Mesenchymal stem cell (in vitro differentiated cells and primary cell): ENCODE data around the gene MAP3K7.
A peak's percentile ranks its signal among the peaks of the same experiment; 100 is the strongest.

Source experiments
- DNase-seq: peaks from one replicate; pipeline ENCODE4 v3.0.0-alpha.2; 2013
- H2AFZ ChIP-seq: one replicate; pipeline ENCODE4 v1.6.1; 2013; ENCODE audit warnings: low read depth, mild to moderate bottlenecking, control low read depth, inconsistent platforms, low read length, moderate library complexity
- H2AK5ac ChIP-seq: 2 replicates; pipeline ENCODE4 v1.6.1; 2013; ENCODE audit warnings: low read length, moderate library complexity, mild to moderate bottlenecking, inconsistent platforms; ENCODE audit not compliant: severe bottlenecking
- H2BK120ac ChIP-seq: one replicate; pipeline ENCODE4 v1.6.1; 2013; ENCODE audit warnings: low read depth, mild to moderate bottlenecking, inconsistent platforms, low read length, moderate library complexity
- H2BK12ac ChIP-seq, 2 experiments: one replicate each; pipeline ENCODE4 v1.6.1; 2013; ENCODE audit warnings: inconsistent platforms in 2 of 2, low read length in 2 of 2, mild to moderate bottlenecking in 2 of 2, moderate library complexity in 2 of 2, control low read depth in 1 of 2
- H2BK15ac ChIP-seq: one replicate; pipeline ENCODE4 v1.6.1; 2013; ENCODE audit warnings: mild to moderate bottlenecking, low read depth, inconsistent platforms; ENCODE audit not compliant: poor library complexity, severe bottlenecking
- H2BK5ac ChIP-seq: 2 replicates; pipeline ENCODE4 v1.6.1; 2013; ENCODE audit warnings: low read depth, mild to moderate bottlenecking, low read length, control low read depth, inconsistent platforms; ENCODE audit not compliant: poor library complexity, severe bottlenecking
- H3K14ac ChIP-seq, 2 experiments: one replicate each; pipeline ENCODE4 v1.6.1; 2013; ENCODE audit warnings: inconsistent platforms in 2 of 2, low read length in 2 of 2, control low read depth in 1 of 2, mild to moderate bottlenecking in 1 of 2, moderate library complexity in 1 of 2
- H3K18ac ChIP-seq, 2 experiments: one replicate each; pipeline ENCODE4 v1.6.1; 2013; ENCODE audit warnings: inconsistent platforms in 2 of 2, low read length in 2 of 2, control low read depth in 1 of 2, low read depth in 1 of 2, mild to moderate bottlenecking in 1 of 2
- H3K23ac ChIP-seq, 2 experiments: one replicate each; pipeline ENCODE4 v1.6.1; 2013; ENCODE audit warnings: inconsistent platforms in 2 of 2, low read length in 2 of 2, mild to moderate bottlenecking in 2 of 2, moderate library complexity in 2 of 2, control low read depth in 1 of 2
- H3K27ac ChIP-seq: 2 replicates; pipeline ENCODE4 v1.5.1; 2013; ENCODE audit warnings: mild to moderate bottlenecking, moderate library complexity, low read length, control low read depth, inconsistent platforms; ENCODE audit not compliant: poor library complexity, severe bottlenecking
- H3K27me3 ChIP-seq, 2 experiments: 2 replicates each; pipeline versions ENCODE4 v1.6.1 to v1.7.0; 2013; ENCODE audit warnings: low read length in 2 of 2, mild to moderate bottlenecking in 2 of 2, moderate library complexity in 2 of 2, control low read depth in 1 of 2, inconsistent platforms in 1 of 2; ENCODE audit not compliant: control insufficient read depth in 1 of 2, insufficient read depth in 1 of 2
- H3K36me3 ChIP-seq, 2 experiments: 2 replicates each; pipeline versions ENCODE4 v1.6.1 to v1.7.0; 2013; ENCODE audit warnings: low read length in 2 of 2, control low read depth in 1 of 2, inconsistent platforms in 1 of 2, low read depth in 1 of 2, mild to moderate bottlenecking in 1 of 2; ENCODE audit not compliant: insufficient read depth in 2 of 2, control insufficient read depth in 1 of 2
- H3K4ac ChIP-seq, 2 experiments: one replicate each; pipeline ENCODE4 v1.6.1; 2013; ENCODE audit warnings: inconsistent platforms in 2 of 2, low read length in 2 of 2, mild to moderate bottlenecking in 2 of 2, moderate library complexity in 2 of 2, control low read depth in 1 of 2, low read depth in 1 of 2
- H3K4me1 ChIP-seq: 2 replicates; pipeline ENCODE4 v1.6.1; 2013; ENCODE audit warnings: low read depth, low read length, control low read depth; ENCODE audit not compliant: control insufficient read depth, insufficient read depth
- H3K4me2 ChIP-seq: 2 replicates; pipeline ENCODE4 v1.6.1; 2013; ENCODE audit warnings: low read length, mild to moderate bottlenecking, inconsistent platforms; ENCODE audit not compliant: poor library complexity, severe bottlenecking
- H3K4me3 ChIP-seq, 2 experiments: 2 replicates each; pipeline versions ENCODE4 v1.5.1 to v1.7.0; 2013; ENCODE audit warnings: low read length in 2 of 2, mild to moderate bottlenecking in 2 of 2, control low read depth in 1 of 2, low read depth in 1 of 2; ENCODE audit not compliant: insufficient read depth in 1 of 2
- H3K79me1 ChIP-seq: replicated peaks from 2 replicates; pipeline ENCODE4 v1.6.1; 2013; ENCODE audit warnings: mild to moderate bottlenecking, control low read depth, low read length, inconsistent platforms; ENCODE audit not compliant: poor library complexity, severe bottlenecking
- H3K9ac ChIP-seq: 2 replicates; pipeline ENCODE4 v1.7.0; 2013; ENCODE audit warnings: mild to moderate bottlenecking, low read length, moderate library complexity
- H3K9me3 ChIP-seq: 2 replicates; pipeline ENCODE4 v1.7.0; 2013; ENCODE audit warnings: mild to moderate bottlenecking, low read length; ENCODE audit not compliant: control insufficient read depth
- H4K8ac ChIP-seq: one replicate; pipeline ENCODE4 v1.6.1; 2013; ENCODE audit warnings: inconsistent platforms, mild to moderate bottlenecking, low read length, moderate library complexity
- H4K91ac ChIP-seq: one replicate; pipeline ENCODE4 v1.6.1; 2013; ENCODE audit warnings: mild to moderate bottlenecking, low read length, inconsistent platforms
- WGBS: methylation state at CpG from one replicate; pipeline ENCODE4 v1.1.7; 2013; ENCODE audit warnings: mixed read lengths; 5-methylcytosine and 5-hydroxymethylcytosine counted together

Gene MAP3K7

GRCh38 chr6:90575267-90575666 is 11.6 kb downstream of the MAP3K7 start:
- H3K9ac ChIP-seq, result peak overlapping the region; percentile 7
- H2AFZ ChIP-seq, result no peak overlapping the region
- no peak overlapping the region for H3K18ac ChIP-seq

GRCh38 chr6:90574610-90575009 is 12.3 kb downstream of the MAP3K7 start:
- Histone ChIP-seq H3K79me1 (peaks cover 15% of the 10 kb centered on the region), H3K9ac (peak overlapping the region; percentile 7), H2BK12ac (no peak overlapping the region), H3K9me3 (no peaks in the 10 kb centered on the region), H2BK5ac (no peak overlapping the region), H3K4me3 (no peak overlapping the region), H2BK120ac (no peak overlapping the region), H3K23ac (no peak overlapping the region), H3K27me3 (no peaks in the 10 kb centered on the region), H3K18ac (no peak overlapping the region), H3K14ac (no peak overlapping the region), H3K4ac (no peak overlapping the region), H2AK5ac (no peak overlapping the region), H4K8ac (no peak overlapping the region), H3K27ac (no peak overlapping the region), H2AFZ (no peak overlapping the region), H2BK15ac (no peak overlapping the region), H3K36me3 (peaks cover 0 to 25% of the 10 kb centered on the region in 2 experiments), H4K91ac (no peak overlapping the region), H3K4me2 (no peak overlapping the region), H3K4me1 (no peaks in the 10 kb centered on the region)
- WGBS, result 89% methylated on average over 1 of the region's 2 CpGs
- DNase-seq, result peak; percentile 18

More at GRCh38 chr6:90575267-90575666, 11.6 kb downstream of the MAP3K7 start:
- DNase-seq, result no peak
- Histone ChIP-seq H3K4me1 (no peaks in the 10 kb centered on the region), H3K14ac (no peak overlapping the region), H3K79me1 (peaks cover 16% of the 10 kb centered on the region), H2BK12ac (no peak overlapping the region), H2BK120ac (no peak overlapping the region), H3K4me2 (no peak overlapping the region), H2BK5ac (no peak overlapping the region), H3K4me3 (no peak overlapping the region), H4K91ac (no peak overlapping the region), H2AK5ac (no peak overlapping the region), H3K4ac (no peak overlapping the region), H3K27ac (no peak overlapping the region), H3K9me3 (no peaks in the 10 kb centered on the region), H4K8ac (no peak overlapping the region), H3K36me3 (peaks cover 0 to 22% of the 10 kb centered on the region in 2 experiments), H2BK15ac (no peak overlapping the region), H3K23ac (no peak overlapping the region), H3K27me3 (no peaks in the 10 kb centered on the region)
- WGBS, result 56% methylated on average over 3 of the region's 3 CpGs

- Histone ChIP-seq H4K91ac (no peak overlapping the region), H3K4ac (no peak overlapping the region), H3K27ac (no peak overlapping the region), H3K79me1 (peaks cover 17% of the 10 kb centered on the region), H3K4me3 (no peak overlapping the region), H3K36me3 (peaks cover 0 to 33% of the 10 kb centered on the region in 2 experiments), H3K27me3 (no peaks in the 10 kb centered on the region), H2BK15ac (no peak overlapping the region), H2AK5ac (no peak overlapping the region), H2BK5ac (no peak overlapping the region), H3K14ac (no peak overlapping the region), H2BK12ac (no peak overlapping the region), H3K4me2 (no peak overlapping the region), H2BK120ac (no peak overlapping the region), H3K9me3 (no peaks in the 10 kb centered on the region), H3K9ac (no peak overlapping the region), H3K4me1 (no peaks in the 10 kb centered on the region), H3K18ac (no peak overlapping the region), H2AFZ (no peak overlapping the region), H3K23ac (no peak overlapping the region), H4K8ac (no peak overlapping the region)
- DNase-seq, result no peak
- WGBS, result no CpG with 5 or more reads among the region's 1 CpG
Observed at GRCh38 chr6:90573624-90574023, 13.2 kb downstream of the MAP3K7 start.

GRCh38 chr6:90572856-90573255 is 14.0 kb downstream of the MAP3K7 start:
- Histone ChIP-seq H2AK5ac (no peak overlapping the region), H3K18ac (no peak overlapping the region), H3K23ac (no peak overlapping the region), H2BK12ac (no peak overlapping the region), H2AFZ (no peak overlapping the region), H2BK15ac (no peak overlapping the region), H3K14ac (no peak overlapping the region), H3K9ac (no peak overlapping the region), H3K4me1 (no peaks in the 10 kb centered on the region), H3K4me2 (no peak overlapping the region), H2BK120ac (no peak overlapping the region), H2BK5ac (no peak overlapping the region), H3K79me1 (peaks cover 17% of the 10 kb centered on the region), H3K9me3 (no peaks in the 10 kb centered on the region), H3K4me3 (no peak overlapping the region), H4K91ac (no peak overlapping the region), H3K4ac (no peak overlapping the region), H3K27me3 (no peaks in the 10 kb centered on the region), H3K36me3 (peaks cover 0 to 40% of the 10 kb centered on the region in 2 experiments), H4K8ac (no peak overlapping the region), H3K27ac (no peak overlapping the region)
- WGBS, result 80% methylated on average over 1 of the region's 2 CpGs
- DNase-seq, result no peak
